Activated CD4-positive, alpha-beta T cell treated with anti-CD3 and anti-CD28 coated beads, Interleukin-2, amount 50 U/mL, for 24 hours (primary cell): ENCODE results near the gene LARGE1.

Experiments
- DNase-seq, 2 donors: peaks; one replicate each; pipeline ENCODE4 v3.0.0-alpha.2; 2020; ENCODE audit warnings: low read depth in 1 of 2, low spot score in 1 of 2

Gene LARGE1

DNA sequence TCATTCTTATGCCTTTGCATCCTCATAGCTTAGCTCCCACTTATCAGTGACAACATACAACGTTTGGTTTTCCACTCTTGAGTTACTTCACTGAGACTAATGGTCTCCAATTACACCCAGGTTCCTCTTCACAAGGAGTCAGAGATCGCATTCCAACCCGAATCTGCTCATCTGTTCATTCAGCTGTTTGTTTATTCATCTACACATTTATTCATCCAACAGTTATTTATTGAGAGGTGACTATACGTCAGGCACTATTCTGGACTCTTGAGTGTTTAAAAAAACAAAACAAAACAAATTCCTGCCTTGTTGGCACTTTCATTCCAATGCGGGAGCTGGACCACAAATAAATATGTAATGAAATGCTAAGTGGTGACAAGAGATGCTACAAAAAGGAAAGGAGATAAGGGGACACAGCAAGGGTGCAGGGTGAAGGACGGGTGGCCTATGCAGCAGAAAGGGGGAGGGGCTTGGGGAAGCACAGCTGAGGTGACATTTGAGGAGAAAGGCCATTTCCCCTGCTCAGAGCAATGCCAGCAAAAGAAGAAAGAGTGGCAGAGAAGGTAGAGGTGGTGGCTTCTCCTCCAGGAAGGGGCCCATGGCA is 468.3 kb downstream of the LARGE1 start:
- DNase-seq: no peak

- no peak for DNase-seq
Observed at GRCh38 chr22:33450756-33451155, 469.5 kb downstream of the LARGE1 start.

- no peak for DNase-seq
Observed at GRCh38 chr22:33447733-33448132, 472.5 kb downstream of the LARGE1 start.

DNA sequence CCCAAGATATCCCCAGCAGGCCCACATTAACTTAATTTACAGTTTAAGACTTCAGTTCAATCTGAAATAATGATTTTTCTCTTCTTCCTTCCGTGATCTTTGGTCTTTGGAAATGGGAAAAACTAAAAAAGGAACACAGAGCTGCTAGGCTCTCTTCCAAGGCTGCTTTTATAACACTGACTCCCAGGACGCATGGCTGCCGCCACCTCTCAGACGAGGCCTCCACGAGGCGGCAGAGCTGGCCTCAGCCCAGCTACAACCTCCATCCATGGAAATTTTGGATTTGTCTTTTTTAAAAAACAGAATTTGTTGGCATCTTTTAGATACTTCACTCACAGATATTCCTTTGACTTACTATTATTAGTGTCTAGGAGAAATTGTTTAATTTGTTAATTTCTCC is 476.6 kb downstream of the LARGE1 start:
- DNase-seq: no peak

GRCh38 chr22:33440756-33441155 is 479.5 kb downstream of the LARGE1 start:
- no peak for DNase-seq

- DNase-seq: no peak
Observed at GRCh38 chr22:33438273-33438672, 482.0 kb downstream of the LARGE1 start.

DNA sequence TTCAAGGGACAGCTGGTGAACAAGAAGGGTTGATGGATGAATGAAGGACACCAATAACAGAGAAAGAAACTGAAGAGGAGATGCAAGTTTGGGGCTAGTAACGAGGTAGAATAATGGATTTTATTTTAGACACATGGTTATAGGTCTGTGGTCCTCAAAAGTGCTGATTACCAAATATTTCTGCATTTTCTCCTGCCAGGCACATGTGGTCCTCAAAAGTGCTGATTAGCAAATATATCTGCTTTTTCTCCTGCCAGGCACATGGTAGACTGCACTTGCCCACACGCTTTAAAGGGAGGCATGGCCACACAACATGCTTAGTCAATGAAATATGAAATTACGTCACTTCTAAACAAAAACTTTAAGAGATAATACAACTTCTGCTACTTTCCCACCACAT is 489.0 kb downstream of the LARGE1 start:
- no peak for DNase-seq

GRCh38 chr22:33429281-33429680 is 491.0 kb downstream of the LARGE1 start:
- DNase-seq: no peak

DNA sequence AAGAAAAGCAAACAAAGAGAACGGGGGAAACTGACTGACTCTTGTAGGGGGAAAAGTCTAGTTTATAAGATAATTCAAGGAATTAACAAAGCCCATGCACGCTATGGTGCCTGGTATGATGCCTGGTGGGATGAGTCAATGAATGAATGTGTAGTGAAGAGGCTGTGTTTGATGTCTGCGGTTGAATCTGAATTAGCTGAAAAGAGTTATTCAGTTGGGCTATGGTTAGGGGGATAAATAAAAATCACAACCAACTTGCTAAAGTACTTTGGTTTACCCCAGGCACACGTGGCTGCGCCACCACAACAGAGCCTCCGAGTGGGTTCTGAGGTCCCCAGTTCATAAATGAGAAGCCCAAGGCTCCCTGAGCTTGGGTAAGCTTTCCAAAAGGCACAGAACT is 492.8 kb downstream of the LARGE1 start:
- no peak for DNase-seq

- no peak for DNase-seq
Observed at GRCh38 chr22:33426451-33426850, 493.8 kb downstream of the LARGE1 start.

GRCh38 chr22:33421859-33422258 is 498.4 kb downstream of the LARGE1 start:
- DNase-seq: no peak

DNA sequence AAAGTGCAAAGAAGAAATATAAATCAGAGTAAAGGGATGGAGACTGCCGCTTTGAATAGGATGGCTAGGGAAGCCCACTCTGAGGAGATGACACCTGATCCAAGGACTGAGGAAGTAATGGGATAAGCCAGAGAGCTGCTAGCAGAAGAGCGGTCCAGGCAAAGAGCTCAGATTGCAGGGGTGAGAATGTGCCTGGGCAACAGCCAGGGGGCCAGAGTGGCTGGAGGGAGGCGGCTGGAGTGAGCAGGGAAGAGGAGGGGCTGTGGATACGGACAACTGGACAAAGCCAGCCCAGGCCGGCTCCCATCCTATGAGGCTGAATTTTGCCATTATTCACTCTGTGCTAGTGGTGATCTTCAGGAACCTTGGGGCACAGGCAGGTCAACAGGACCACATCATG is 501.8 kb downstream of the LARGE1 start:
- no peak for DNase-seq

GRCh38 chr22:33415401-33415800 is 504.9 kb downstream of the LARGE1 start:
- no peak for DNase-seq

- no peak for DNase-seq
Observed at GRCh38 chr22:33409079-33409478, 511.2 kb downstream of the LARGE1 start.

DNA sequence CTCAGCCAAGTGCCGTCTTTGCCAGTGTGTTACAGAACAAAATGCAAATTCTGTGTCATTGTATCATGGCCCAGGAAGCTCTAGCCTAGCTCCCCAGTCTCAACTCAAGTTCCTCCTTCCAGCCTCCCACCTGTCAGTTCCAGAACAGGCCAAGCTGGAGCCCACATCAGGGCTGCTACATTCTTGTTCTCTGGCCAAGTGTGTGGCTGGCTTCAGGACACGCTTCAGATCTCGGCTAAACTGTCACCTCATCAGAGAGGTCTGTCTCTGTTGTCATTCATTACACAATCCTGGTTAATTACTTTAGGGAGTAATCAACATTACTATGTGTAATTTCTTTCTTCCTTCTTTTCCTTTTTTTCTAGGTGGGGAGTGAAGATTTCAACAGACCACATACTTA is 515.1 kb downstream of the LARGE1 start:
- no peak for DNase-seq

DNA sequence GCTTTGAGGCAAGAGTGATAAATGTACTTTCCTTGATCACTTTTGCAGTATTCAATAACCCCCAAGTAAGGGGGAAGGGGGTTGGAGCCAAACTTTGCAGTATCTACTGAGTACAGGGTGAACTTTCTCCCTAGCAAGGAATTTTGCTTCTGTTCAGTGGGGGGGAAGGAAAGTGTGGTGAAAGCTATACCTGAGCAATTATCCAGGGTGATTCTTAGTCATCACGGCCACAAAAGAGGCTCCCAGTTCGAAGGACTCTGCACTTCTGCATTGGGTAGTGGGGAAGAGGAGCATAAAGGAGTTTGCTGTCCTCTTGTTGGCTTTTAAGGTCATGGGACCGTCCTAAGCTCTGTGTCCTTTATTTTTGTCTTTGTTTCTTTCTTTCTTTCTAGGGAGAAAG is 515.6 kb downstream of the LARGE1 start:
- no peak for DNase-seq

DNA sequence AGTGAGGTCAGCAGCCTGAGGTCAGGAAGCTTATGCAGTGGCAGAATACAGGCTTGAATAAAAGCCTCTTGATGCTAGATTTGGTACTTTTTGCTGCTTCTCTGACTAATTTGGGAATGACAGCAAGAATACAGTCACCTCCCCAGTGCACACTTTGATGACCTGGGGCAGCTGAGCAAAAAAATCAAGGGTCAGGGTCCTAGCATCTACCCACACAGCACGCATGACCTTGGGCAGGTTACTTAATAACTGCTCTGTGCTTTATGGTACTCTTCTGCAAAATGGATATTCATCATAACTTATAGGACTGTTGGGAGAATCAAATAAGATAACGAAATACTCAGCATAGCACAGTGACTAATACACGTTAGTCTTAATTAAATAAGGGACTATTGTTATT is 518.0 kb downstream of the LARGE1 start:
- DNase-seq: no peak

GRCh38 chr22:33401291-33401690 is 519.0 kb downstream of the LARGE1 start:
- no peak for DNase-seq

- no peak for DNase-seq
Observed at GRCh38 chr22:33400891-33401290, 519.4 kb downstream of the LARGE1 start.

GRCh38 chr22:33400061-33400840 is 520.0 kb downstream of the LARGE1 start:
- no peak for DNase-seq

DNA sequence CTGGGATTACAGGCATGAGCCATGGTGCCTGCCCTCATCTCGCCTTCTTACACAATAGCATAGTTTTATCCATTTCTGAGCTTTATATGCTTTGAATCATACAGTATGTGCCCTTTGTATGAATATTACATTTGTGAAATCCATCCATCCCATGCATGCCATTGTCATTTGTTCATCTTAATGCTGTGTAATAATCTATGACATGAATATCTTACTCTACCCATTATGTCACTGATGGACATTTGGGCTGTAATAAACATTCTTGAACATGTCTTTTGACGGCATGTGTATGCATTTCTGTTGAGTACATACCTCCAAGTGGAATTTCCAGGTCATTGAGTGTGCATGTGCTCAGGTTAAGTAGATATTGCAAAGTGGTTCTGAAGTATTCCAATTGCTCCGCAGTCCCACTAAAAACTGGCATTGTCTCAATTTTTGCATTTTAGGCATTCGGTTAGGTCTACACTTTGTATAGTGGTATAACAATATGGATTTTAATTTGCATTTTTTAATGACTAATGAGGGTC is 522.8 kb downstream of the LARGE1 start:
- DNase-seq: no peak

GRCh38 chr22:33393432-33393831 is 526.8 kb downstream of the LARGE1 start:
- no peak for DNase-seq

- DNase-seq: no peak
Observed at GRCh38 chr22:33391298-33391697, 529.0 kb downstream of the LARGE1 start.
